ENCODE results near the gene FBXL7.

FBXL7 gene

DNA sequence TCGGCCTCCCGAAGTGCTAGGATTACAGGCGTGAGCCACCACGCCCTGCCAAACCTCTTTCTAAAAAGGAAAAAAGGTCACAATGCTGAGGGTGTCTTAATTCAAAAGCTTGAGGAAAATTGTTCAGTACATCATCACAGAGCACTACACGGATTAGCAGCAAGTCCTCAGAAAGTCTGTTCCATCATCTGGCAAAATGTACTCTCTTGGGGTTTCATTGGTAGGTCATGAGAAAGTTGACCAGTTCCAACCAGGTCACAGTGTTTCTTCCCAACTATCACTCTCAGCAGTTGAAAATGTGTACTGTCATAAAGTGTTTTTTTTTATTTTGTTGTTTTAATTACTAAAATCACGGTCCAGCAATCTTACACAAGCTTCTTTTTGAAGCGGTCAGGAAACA is 299.6 kb downstream of the FBXL7 start:
- DNase-seq (ENCODE audit: insufficient read length, low spot score) (no peak), FAIRE-seq (no peak)
- TF ChIP-seq, protein P1, sequence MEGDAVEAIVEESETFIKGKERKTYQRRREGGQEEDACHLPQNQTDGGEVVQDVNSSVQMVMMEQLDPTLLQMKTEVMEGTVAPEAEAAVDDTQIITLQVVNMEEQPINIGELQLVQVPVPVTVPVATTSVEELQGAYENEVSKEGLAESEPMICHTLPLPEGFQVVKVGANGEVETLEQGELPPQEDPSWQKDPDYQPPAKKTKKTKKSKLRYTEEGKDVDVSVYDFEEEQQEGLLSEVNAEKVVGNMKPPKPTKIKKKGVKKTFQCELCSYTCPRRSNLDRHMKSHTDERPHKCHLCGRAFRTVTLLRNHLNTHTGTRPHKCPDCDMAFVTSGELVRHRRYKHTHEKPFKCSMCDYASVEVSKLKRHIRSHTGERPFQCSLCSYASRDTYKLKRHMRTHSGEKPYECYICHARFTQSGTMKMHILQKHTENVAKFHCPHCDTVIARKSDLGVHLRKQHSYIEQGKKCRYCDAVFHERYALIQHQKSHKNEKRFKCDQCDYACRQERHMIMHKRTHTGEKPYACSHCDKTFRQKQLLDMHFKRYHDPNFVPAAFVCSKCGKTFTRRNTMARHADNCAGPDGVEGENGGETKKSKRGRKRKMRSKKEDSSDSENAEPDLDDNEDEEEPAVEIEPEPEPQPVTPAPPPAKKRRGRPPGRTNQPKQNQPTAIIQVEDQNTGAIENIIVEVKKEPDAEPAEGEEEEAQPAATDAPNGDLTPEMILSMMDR (IDR thresholded peaks at IDR 0.05; ENCODE audit: insufficient read depth, missing control alignments), result no peak

DNA sequence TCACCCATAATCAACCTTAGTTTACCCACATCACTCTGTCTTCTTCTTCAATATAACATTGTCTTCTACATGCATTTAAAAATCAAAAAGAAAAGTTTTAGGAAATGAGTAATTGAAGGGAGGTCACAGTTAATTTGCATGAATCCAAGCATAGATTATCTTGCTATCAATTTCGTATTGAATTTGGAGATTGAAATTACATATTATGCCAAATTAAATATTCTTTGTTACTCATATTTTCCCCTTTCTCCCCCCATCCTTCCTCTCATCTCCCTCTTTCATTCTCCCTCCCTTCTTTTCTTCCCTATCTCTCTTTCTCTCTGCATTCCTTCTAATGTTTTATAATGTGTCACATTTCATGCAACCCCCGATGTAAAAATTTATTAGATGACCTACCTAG is 303.3 kb downstream of the FBXL7 start:
- FAIRE-seq (no peak), DNase-seq (ENCODE audit: insufficient read length, low spot score) (no peak)
- TF ChIP-seq, protein P1 (IDR thresholded peaks at IDR 0.05; ENCODE audit: insufficient read depth, missing control alignments), result no peak

DNA sequence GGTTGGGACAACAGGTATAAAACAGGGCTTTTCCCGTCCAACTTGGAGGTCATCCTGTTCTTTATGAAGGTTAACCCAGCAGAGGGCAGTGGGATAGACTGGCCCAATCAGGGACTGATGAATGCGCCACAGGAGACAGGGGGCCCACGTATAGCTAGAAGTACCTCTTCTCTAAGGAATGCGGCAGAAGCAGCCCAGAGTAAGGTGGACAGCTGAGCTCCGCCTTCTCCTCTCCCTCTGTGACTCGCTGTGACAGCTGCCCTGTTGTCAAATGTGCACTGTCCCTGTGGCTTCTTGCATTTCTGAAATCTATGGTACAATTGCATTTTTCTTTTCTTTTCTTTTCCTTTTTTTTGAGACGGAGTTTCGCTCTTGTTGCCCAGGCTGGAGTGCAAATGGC is 306.6 kb downstream of the FBXL7 start:
- DNase-seq (ENCODE audit: insufficient read length, low spot score) (no peak), FAIRE-seq (no peak)
- TF ChIP-seq, protein P1 (IDR thresholded peaks at IDR 0.05; ENCODE audit: insufficient read depth, missing control alignments), result no peak

DNA sequence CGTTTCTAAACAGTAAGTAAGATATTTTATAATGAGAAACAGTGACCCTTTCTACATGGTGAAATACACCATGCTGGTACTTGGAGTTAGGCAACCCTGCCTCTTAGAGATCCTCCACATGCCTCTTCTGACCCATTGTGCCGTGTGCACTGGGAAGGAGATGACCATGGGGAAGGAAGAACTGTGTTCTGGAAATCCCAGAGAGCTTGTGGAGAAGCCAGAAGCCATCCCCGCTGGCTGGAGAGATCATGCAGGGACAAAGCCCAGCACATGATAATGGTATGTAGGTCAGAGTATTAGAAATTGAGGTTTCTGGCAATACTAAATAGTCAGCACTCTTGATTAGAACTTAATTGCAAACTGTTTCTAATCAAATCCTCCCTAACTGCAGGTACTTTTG is 307.3 kb downstream of the FBXL7 start:
- FAIRE-seq (no peak), DNase-seq (ENCODE audit: insufficient read length, low spot score) (no peak)
- TF ChIP-seq, protein P1 (IDR thresholded peaks at IDR 0.05; ENCODE audit: insufficient read depth, missing control alignments), result no peak

DNA sequence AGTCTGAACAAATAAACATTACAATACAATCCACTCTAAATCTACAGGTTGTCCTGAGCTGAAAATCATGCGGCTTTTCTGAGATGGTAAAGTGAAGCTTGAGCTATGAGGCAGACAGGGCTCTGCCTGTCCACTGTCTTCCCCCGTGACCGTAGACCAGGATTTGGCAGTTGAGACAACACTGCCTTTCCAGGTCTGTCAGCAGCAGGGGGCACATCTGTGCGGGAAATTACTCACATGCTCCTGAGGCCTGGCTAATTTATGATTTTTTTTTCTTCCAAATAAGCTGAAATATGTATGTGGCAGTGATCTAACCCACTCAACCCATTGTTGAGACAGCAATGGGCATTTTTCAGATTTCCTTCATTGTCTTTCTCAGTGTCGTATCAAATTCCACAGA is 307.9 kb downstream of the FBXL7 start:
- TF ChIP-seq, protein P1 (IDR thresholded peaks at IDR 0.05; ENCODE audit: insufficient read depth, missing control alignments), result no peak
- DNase-seq (ENCODE audit: insufficient read length, low spot score) (no peak), FAIRE-seq (no peak)

DNA sequence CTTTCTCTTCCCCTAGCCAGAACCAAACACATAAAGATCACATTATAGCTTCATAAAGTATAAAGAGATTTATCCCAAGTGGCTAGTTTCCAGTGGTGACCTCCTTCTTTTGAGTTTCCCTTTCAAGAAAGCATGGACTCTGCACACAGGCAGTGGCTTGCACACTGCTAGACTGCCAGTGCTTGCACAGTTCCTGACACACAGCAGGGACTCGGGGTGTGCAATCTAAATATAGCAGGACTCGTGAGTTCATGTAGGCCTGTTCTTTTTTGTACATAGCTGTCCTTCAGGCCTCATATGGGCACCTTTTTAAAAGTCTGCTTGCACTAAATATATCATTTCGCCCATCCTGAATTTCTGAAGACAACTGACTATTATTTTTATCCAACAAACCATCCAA is 308.6 kb downstream of the FBXL7 start:
- TF ChIP-seq, protein P1 (IDR thresholded peaks at IDR 0.05; ENCODE audit: insufficient read depth, missing control alignments), result no peak
- DNase-seq (ENCODE audit: insufficient read length, low spot score) (no peak), FAIRE-seq (no peak)

DNA sequence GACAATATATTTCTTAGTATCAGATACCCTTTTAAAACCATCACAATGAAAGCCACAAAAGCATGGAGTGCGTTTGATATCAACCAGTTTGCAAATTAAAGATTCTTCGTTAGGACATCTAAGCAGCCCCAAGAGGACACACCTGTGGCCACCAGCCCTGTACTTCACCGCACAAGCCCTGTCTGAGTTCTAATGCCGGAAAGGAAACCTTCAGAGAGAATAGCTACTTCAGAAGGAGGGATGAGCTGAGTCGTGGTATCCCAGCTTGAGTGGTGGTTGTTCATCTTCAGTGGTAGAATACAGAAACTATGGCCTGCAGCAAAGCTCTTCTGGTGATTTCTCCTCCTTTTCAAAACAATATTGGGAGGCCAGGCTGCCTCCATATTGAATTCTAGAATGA is 319.6 kb downstream of the FBXL7 start:
- TF ChIP-seq, protein P1 (IDR thresholded peaks at IDR 0.05; ENCODE audit: insufficient read depth, missing control alignments), result no peak
- FAIRE-seq (no peak), DNase-seq (ENCODE audit: insufficient read length, low spot score) (no peak)
